ENCODE data around the gene MAGI3.

The MAGI3 gene

DNA sequence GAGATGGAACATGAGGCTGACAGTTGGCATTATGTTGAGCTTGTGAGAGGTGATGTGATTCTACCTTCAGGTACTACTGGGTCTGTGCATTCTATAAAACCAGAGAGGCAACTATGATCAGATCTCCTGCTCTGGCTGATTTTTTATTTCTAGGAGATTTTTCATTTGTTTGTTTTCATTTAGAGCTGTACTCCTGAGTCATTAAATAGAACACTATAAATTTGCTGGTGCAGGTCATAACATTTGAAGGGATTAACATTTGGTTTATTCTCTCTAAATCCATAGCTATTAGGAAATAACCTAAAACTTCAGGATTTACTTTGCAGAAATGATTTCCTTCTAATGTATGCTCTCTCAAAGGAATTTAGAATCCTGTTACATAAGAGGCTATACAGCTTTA is 42.9 kb downstream of the MAGI3 start:
- DNase-seq (ENCODE audit: extremely low read depth, insufficient read length) = no peak

DNA sequence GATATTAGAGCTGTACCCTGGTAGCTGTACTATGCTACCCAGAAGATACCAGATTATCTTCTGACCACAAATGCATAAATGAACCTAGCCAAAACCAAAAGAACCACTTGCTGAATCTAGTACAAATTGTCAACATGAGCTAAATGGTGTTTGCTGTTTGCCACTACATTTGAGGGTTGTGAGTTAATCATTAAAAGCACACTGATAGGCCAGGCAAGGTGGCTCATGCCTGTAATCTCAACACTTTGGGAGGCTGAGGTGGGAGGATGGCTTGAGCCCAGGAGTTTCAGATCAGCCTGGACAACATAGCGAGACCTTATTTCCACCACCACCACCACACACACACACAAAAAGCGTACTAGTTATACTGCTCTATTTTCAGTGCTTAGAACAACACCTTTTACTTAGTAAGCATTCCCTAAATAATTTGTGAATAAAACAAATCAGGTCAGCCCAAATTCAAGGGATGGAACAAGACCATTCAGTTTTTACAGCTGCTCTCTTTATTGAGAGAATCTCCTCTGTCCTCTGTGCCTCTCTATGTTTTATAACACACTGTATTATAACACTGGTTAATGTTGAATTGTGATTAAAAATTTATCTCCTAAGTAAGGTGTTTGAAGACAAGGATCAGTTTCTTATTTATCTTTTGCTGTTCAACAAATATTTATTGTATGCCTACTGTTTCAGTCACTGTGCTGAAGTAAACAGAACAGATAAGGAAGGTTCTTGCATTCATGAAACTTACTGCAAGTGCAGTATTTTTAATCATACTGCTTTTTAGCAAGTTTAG is 44.0 kb downstream of the MAGI3 start:
- Histone ChIP-seq H3K4me3 (replicated peaks; ENCODE audit: low read depth, low read length) (no peak overlapping the region), H3K27me3 (replicated peaks; ENCODE audit: control insufficient read depth, insufficient read depth, low read length) (no peaks in the 10 kb centered on the region), H3K36me3 (ENCODE audit: control insufficient read depth, insufficient read depth, low read length) (no peaks in the 10 kb centered on the region)
- no peak for TF ChIP-seq CTCF (IDR thresholded peaks at IDR 0.05; ENCODE audit: insufficient read depth, low read length, poor library complexity, severe bottlenecking)
- no peak for DNase-seq (ENCODE audit: extremely low read depth, insufficient read length)

More for the DNA sequence above, 42.9 kb downstream of the MAGI3 start:
- Histone ChIP-seq H3K4me3 (replicated peaks; ENCODE audit: low read depth, low read length) (no peak overlapping the region), H3K27me3 (replicated peaks; ENCODE audit: control insufficient read depth, insufficient read depth, low read length) (no peaks in the 10 kb centered on the region), H3K36me3 (ENCODE audit: control insufficient read depth, insufficient read depth, low read length) (no peaks in the 10 kb centered on the region)
- TF ChIP-seq CTCF (IDR thresholded peaks at IDR 0.05; ENCODE audit: insufficient read depth, low read length, poor library complexity, severe bottlenecking) = no peak

GRCh38 chr1:113434874-113435175 is 44.5 kb downstream of the MAGI3 start:
- no peaks in the 10 kb centered on the region for H3K27me3 ChIP-seq (replicated peaks; ENCODE audit: control insufficient read depth, insufficient read depth, low read length)
- no peak for TF ChIP-seq CTCF (IDR thresholded peaks at IDR 0.05; ENCODE audit: insufficient read depth, low read length, poor library complexity, severe bottlenecking)
- H3K36me3 ChIP-seq (ENCODE audit: control insufficient read depth, insufficient read depth, low read length) = no peaks in the 10 kb centered on the region
- H3K4me3 ChIP-seq (replicated peaks; ENCODE audit: low read depth, low read length) = no peak overlapping the region
- no peak for DNase-seq (ENCODE audit: extremely low read depth, insufficient read length)

DNA sequence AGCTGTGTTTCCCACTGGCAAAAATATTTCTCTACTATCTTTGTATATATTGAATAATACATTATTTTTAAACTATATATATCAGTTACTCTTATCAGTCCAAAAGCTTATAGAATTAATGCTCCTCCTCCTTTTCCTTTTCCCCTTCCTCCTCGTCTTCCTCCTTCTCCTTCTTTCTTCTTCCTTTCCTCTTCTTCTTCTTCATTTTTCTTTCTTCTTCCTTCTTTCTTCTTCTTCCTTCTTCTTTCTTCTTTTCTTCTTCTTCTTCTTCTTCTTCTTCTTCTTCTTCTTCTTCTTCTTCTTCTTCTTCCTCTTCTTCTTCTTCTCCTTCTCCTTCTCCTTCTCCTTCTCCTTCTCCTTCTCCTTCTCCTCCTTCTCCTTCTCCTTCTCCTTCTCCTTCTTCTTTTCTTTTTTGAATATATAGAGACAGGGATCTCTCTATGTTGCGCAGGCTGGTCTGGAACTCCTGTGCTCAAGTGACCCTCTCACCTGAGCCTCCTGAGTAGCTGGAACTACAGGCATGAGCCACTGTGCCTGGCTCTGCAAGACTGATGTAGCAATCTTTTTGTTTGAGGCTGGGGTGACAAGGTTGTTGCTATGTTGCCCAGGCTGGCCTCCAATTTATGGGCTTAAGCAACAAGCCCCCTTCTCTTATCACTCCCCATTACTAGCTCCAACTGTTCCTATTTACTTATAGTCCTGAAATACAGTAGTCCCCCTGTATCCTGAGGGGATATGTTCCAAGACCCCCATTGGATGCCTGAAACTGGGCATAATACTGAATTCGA is 47.4 kb downstream of the MAGI3 start:
- DNase-seq (ENCODE audit: extremely low read depth, insufficient read length) = no peak
- TF ChIP-seq CTCF (IDR thresholded peaks at IDR 0.05; ENCODE audit: insufficient read depth, low read length, poor library complexity, severe bottlenecking) = no peak
- Histone ChIP-seq H3K36me3 (ENCODE audit: control insufficient read depth, insufficient read depth, low read length) (no peaks in the 10 kb centered on the region), H3K4me3 (replicated peaks; ENCODE audit: low read depth, low read length) (no peak overlapping the region), H3K27me3 (replicated peaks; ENCODE audit: control insufficient read depth, insufficient read depth, low read length) (no peaks in the 10 kb centered on the region)

GRCh38 chr1:113438505-113439276 is 48.4 kb downstream of the MAGI3 start:
- no peaks in the 10 kb centered on the region for H3K27me3 ChIP-seq (replicated peaks; ENCODE audit: control insufficient read depth, insufficient read depth, low read length)
- no peaks in the 10 kb centered on the region for H3K36me3 ChIP-seq (ENCODE audit: control insufficient read depth, insufficient read depth, low read length)
- no peak for DNase-seq (ENCODE audit: extremely low read depth, insufficient read length)
- no peak for TF ChIP-seq CTCF (IDR thresholded peaks at IDR 0.05; ENCODE audit: insufficient read depth, low read length, poor library complexity, severe bottlenecking)
- H3K4me3 ChIP-seq (replicated peaks; ENCODE audit: low read depth, low read length) = no peak overlapping the region
